ENCODE data around the gene SNX33.

- TF ChIP-seq CTCF (IDR thresholded peaks at IDR 0.05; ENCODE audit: insufficient read depth, low read length, poor library complexity, severe bottlenecking) (no peak), EZH2phosphoT487 (conservative IDR thresholded peaks at IDR 0.05; ENCODE audit: low read length) (no peak)
Measured at GRCh38 chr15:75636026-75636425, 11.7 kb upstream of the SNX33 start.

Measured in SU-DHL-6 (cell line).